ENCODE results near the gene DOCK11. TPM values are rescaled to one million over a fixed set of nuclear protein-coding genes. Genes with fewer than 3 reads are reported as not detected.
"Not testable (repeated sequence)": the region's sequence is repeated elsewhere in the genome, so short reads cannot be mapped to it uniquely, and the experiment has no call there.

Gene DOCK11
- total and polyA plus RNA-seq, 11 donors, result 1.8 to 26.3 (median 2.9) TPM

GRCh38 chrX:118585296-118585695 lies 89.7 kb downstream of the DOCK11 start:
- peaks cover 0 to 29% (median 0%) of the 10 kb centered on the region in 9 donors for H3K36me3 ChIP-seq
- TF ChIP-seq CTCF (IDR thresholded peaks at IDR 0.05) (no peak), POLR2A (IDR thresholded peaks at IDR 0.05) (no peak)

GRCh38 chrX:118586206-118586605 lies 90.6 kb downstream of the DOCK11 start:
- H3K27ac ChIP-seq; intact Hi-C loops (cut with DNase I): not testable (repeated sequence)
- 52 to 82% (median 73%) methylated on average over 7 of the region's 7 CpGs for WGBS, 4 donors

More at GRCh38 chrX:118585296-118585695, 89.7 kb downstream of the DOCK11 start:
- H3K4me1 ChIP-seq, result no peaks in the 10 kb centered on the region
- no peak overlapping the region for H3K27ac ChIP-seq
- no peaks in the 10 kb centered on the region for H3K9me3 ChIP-seq
- ATAC-seq, result no peak
- intact Hi-C loops (cut with DNase I), result no loop called here
- no peak for DNase-seq
- 81 to 92% (median 86%) methylated on average over 3 of the region's 3 CpGs for WGBS, 4 donors
- peaks cover 0 to 4% (median 0%) of the 10 kb centered on the region in 9 donors for H3K27me3 ChIP-seq
- H3K4me3 ChIP-seq, result no peak overlapping the region

GRCh38 chrX:118588715-118589114 lies 93.1 kb downstream of the DOCK11 start:
- WGBS, 4 donors, result 45 to 71% (median 60%) methylated on average over 3 of the region's 3 CpGs
- H3K27me3 ChIP-seq, result no peaks in the 10 kb centered on the region
- no peak overlapping the region for H3K4me3 ChIP-seq
- DNase-seq (no peak), ATAC-seq (no peak)
- intact Hi-C loops (cut with DNase I), result no loop called here
- no peak overlapping the region for H3K27ac ChIP-seq
- no peaks in the 10 kb centered on the region for H3K4me1 ChIP-seq
- peaks cover 0 to 24% (median 0%) of the 10 kb centered on the region in 9 donors for H3K36me3 ChIP-seq
- no peaks in the 10 kb centered on the region for H3K9me3 ChIP-seq
- TF ChIP-seq CTCF (IDR thresholded peaks at IDR 0.05), result no peak
- TF ChIP-seq POLR2A (IDR thresholded peaks at IDR 0.05), result no peak

More at GRCh38 chrX:118586206-118586605, 90.6 kb downstream of the DOCK11 start:
- H3K4me3 ChIP-seq, H3K9me3 ChIP-seq, ATAC-seq, DNase-seq, H3K27me3 ChIP-seq, H3K4me1 ChIP-seq: not testable (repeated sequence)
- H3K36me3 ChIP-seq, result peaks cover 0 to 29% (median 0%) of the 10 kb centered on the region in 9 donors

- 48 to 95% (median 76%) methylated on average over 1 of the region's 1 CpG for WGBS, 4 donors
- H3K9me3 ChIP-seq, result no peaks in the 10 kb centered on the region
- peaks cover 0 to 24% (median 0%) of the 10 kb centered on the region in 9 donors for H3K36me3 ChIP-seq
- TF ChIP-seq POLR2A (IDR thresholded peaks at IDR 0.05) (no peak), CTCF (IDR thresholded peaks at IDR 0.05) (no peak)
- no peak overlapping the region for H3K27ac ChIP-seq
- H3K4me3 ChIP-seq, result no peak overlapping the region
- no peaks in the 10 kb centered on the region for H3K27me3 ChIP-seq
- DNase-seq (no peak), ATAC-seq (no peak)
- H3K4me1 ChIP-seq, result no peaks in the 10 kb centered on the region
- intact Hi-C loops (cut with DNase I), result no loop called here
These were observed 93.6 kb downstream of the DOCK11 start for GRCh38 chrX:118589227-118589626.

- no peaks in the 10 kb centered on the region for H3K9me3 ChIP-seq
- TF ChIP-seq CTCF (IDR thresholded peaks at IDR 0.05) (no peak), POLR2A (IDR thresholded peaks at IDR 0.05) (no peak)
- peaks cover 0 to 8% (median 0%) of the 10 kb centered on the region in 9 donors for H3K36me3 ChIP-seq
- no peak overlapping the region for H3K4me3 ChIP-seq
- H3K27me3 ChIP-seq, result peaks cover 0 to 3% (median 0%) of the 10 kb centered on the region in 9 donors
- no peak for ATAC-seq
- peak overlapping the region in 1 of 12 donors; percentile 38 for H3K27ac ChIP-seq
- DNase-seq, result no peak
- peaks cover 0 to 3% (median 0%) of the 10 kb centered on the region in 12 donors for H3K4me1 ChIP-seq
- WGBS, 4 donors, result 51 to 67% (median 60%) methylated on average over 3 of the region's 3 CpGs
- intact Hi-C loops (cut with DNase I), result loop anchor here in 2 of 10 donors (10.0 kb wide), 1 partner anchor 129 kb away; no protein-coding TSS in a partner anchor
These were observed 97.8 kb downstream of the DOCK11 start for GRCh38 chrX:118593407-118593806.
